Measurements from ENCODE around the gene DNAJA4.

GRCh38 chr15:78321786-78322185 lies 57.4 kb downstream of the DNAJA4 start:
- no peak for TF ChIP-seq EZH2 (IDR thresholded peaks at IDR 0.05; ENCODE audit: borderline replicate concordance, low read length)
- no peak for TF ChIP-seq CTCF (conservative IDR thresholded peaks at IDR 0.05 in 1 of 2, IDR thresholded peaks at IDR 0.05 in 1 of 2; ENCODE audit: extremely low read depth in 1 of 2, insufficient read depth in 1 of 2, low read depth in 1 of 2, low read length in 2 of 2)

All from mammary epithelial cell (primary cell).